GM12864 (cell line): ENCODE measurements around the gene ERF.

ENCODE experiments used
- DNase-seq: peaks from one replicate; pipeline ENCODE4 v3.0.0-alpha.2; 2011; ENCODE audit warnings: low read depth
- H3K4me3 ChIP-seq: 2 replicates; pipeline ENCODE4 v1.5.1; 2011; ENCODE audit warnings: mild to moderate bottlenecking, low read depth, low read length, control low read depth
- CTCF ChIP-seq: IDR thresholded peaks from 2 replicates; pipeline ENCODE4 v1.5.1; 2011; ENCODE audit warnings: low read depth, mild to moderate bottlenecking, moderate library complexity, low read length, control low read depth, inconsistent platforms; ENCODE audit errors: missing control alignments

The ERF gene

DNA sequence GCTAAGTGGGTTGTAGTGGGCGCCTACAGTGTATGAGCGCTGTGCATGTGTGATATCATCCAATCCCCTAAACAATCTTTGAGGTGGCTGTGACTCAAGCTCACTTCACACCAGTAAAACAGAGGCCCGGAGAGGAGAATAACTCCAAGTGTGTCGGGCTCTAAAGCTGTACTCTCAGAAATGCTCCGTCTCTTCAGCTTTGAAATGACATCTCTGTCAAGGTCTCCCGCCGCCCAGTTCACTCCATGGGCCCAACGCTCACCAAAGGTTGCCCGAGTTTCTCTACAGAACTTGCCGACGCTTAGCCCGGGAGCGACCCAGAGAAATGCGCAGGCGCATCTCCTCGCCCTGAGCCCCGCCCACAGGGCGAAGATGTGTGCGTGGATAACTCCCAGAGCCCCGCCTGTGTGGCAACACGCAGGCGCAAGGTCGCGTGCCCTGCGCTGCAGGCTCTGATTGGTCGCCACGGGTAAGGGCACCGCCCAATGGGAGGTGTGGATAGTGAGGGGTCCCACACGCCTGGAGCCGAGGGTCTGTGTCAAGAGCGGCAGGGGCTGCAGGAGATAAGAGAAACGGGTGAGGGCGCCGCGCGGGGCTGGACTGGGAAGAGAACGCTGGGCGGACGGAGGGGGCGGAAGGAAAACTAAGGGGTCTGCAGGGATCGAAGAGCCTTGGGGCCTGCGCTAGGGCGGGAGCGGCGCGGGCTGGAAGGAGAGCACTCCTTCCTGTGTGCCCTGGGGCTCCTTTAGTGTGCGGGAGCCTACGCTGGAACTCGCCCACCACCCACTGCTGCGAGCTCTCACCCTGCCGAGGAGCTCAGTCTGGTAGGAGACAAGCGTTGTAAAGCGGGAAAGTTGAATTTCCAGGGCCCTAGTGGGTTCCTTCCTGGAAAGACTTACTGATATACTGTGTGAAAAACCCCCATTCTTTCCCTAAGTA is 34.8 kb downstream of the ERF start, which contains the start of gene ZNF526:
Gene ZNF526, plus strand, starts transcription at position 501 of the 939 bp plus-strand sequence. CDS start 4,092 bp downstream, outside the sequence.
- peak within 1 kb of the TSS; percentile 78 for H3K4me3 ChIP-seq
- no peak for TF ChIP-seq CTCF
- peak; percentile 95 for DNase-seq

- no peak for TF ChIP-seq CTCF
- peak; percentile 97 for DNase-seq
- H3K4me3 ChIP-seq, result peak within 1 kb of the TSS; percentile 86
Observed at GRCh38 chr19:42217520-42218437, 37.1 kb downstream of the ERF start, which contains the start of gene DEDD2. DEDD2 (minus strand) TSS chr19:42217677; CDS start chr19:42217007, 670 bp downstream.

DNA sequence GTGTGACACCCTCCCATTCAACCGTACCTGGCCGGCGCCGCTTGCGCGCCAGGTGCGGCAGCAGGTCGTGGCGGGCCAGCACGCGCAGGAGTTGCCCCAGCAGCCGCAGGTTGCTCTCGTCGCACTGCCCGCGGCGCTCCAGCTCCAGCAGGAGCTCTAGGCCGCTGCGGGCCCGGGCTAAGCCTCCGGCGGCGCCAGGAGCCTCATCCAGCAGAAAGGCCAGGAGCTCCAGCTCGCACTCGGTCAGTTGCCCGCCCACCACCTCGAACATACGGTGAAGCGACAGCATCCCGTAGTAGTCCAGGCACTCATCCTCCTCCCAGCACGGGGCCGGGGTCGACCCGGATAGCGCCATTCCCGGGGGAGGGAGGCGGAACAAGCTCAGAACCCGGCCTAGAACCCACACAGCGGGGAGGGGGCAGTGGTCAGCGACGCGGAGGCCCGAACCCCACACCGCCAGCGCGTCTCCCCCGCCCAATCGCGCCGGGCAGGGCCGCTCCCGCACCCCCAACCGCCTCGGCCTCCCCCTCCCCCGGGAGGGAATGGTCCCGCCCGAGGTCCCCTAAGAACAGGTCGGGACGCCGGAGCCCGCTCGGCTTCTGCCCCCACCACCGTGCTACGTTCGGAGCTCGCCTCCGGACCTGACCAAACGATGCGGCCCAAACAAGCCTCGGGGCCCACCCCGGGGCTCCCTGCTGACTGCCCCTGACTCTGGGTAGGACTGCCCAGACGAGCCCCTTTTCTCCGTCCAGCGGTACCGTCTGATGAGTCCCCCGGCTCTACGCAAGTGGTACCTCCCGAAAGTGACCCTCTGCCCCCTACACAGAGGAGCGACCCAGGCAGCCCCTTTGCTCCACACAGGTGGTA is 38.0 kb downstream of the ERF start:
- DNase-seq, result no peak
- peak overlapping the region; percentile 86 for H3K4me3 ChIP-seq
- TF ChIP-seq CTCF, result no peak

GRCh38 chr19:42214810-42215485 is 40.0 kb downstream of the ERF start:
- no peak overlapping the region for H3K4me3 ChIP-seq
- no peak for DNase-seq
- no peak for TF ChIP-seq CTCF

DNA sequence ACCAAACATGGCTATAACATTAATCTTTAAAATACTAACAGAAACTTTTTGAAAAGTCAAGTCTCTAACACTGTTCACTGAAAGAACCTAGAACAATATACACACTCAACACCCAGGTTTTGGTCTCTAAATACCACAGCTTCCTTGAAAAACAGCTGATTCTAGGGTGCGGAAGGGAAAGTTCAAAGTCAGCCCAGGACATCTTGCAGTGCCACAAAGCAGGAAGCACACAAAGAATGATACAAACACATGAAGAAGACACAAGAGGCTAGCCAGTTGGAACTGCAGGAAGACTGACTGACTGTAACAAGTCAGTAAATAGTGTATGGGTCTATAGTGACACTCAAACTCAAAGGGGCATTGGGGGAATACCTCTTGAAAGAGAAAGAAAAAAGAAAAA is 42.0 kb downstream of the ERF start:
- no peak for DNase-seq
- no peak for TF ChIP-seq CTCF
- H3K4me3 ChIP-seq, result no peak overlapping the region
